ENCODE data around the gene GFPT1. TPM values are rescaled to one million over a fixed set of nuclear protein-coding genes. Genes with fewer than 3 reads are reported as not detected.

GFPT1 gene
- total RNA-seq, 1 donor from 2014 or later: 27.8 TPM

DNA sequence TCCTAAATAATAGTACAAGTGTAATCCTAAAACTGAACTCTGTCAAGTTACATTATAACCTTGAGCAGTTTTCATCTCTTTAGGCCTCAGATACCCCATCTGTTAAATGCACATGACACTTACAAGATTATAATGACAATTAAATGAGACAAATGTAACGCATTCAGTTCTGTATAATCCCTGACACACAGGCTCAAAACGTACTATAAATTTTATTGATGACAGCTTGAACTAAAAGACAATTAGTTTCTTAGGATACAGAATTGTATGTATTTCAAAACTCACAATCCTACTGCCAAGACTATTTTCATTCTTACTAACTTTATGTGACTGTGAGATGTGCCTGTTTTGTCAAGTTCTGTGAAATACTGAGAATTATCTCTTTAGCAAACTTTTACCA lies 56.2 kb downstream of the GFPT1 start:
- no peak for DNase-seq (ENCODE audit: low read depth, low spot score)

DNA sequence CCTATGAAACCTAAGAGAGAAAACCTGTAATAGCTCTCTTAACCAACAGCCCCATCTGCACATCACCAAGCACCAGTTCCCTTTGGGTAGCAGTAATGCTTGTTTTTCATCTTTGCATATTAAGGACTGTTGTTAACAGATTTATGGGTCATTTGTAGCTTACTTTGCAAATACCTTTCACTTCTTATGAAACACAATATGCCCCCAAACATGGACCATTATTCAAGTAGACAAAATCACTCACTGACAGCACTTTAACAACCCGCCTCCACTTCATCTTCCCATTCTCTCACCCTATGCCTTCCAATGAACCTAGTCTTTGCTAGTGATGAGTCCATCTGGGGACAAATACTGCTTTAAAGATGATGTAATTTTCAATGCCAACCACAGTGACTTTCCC lies 64.4 kb downstream of the GFPT1 start:
- DNase-seq (ENCODE audit: low read depth, low spot score): no peak

DNA sequence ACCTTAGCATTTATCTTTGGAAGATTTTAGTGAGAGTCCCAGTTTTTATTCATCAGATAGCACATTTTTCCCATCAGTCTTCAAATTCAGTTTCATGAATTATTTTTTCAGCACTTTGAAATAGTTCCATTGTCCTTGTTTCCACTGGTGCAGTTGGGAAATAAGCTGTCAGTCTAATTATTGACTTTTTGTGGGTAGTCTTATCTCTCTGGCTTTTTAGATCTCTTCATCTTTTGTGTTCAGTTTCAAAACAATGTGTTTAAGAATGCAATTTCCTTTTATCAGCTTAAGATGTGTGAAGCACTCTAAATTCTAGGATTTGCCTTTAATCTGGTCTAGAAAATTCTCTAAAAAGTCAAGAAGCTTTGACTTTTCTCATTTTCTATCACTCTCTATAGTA lies 70.5 kb downstream of the GFPT1 start:
- DNase-seq (ENCODE audit: low read depth, low spot score): no peak

DNA sequence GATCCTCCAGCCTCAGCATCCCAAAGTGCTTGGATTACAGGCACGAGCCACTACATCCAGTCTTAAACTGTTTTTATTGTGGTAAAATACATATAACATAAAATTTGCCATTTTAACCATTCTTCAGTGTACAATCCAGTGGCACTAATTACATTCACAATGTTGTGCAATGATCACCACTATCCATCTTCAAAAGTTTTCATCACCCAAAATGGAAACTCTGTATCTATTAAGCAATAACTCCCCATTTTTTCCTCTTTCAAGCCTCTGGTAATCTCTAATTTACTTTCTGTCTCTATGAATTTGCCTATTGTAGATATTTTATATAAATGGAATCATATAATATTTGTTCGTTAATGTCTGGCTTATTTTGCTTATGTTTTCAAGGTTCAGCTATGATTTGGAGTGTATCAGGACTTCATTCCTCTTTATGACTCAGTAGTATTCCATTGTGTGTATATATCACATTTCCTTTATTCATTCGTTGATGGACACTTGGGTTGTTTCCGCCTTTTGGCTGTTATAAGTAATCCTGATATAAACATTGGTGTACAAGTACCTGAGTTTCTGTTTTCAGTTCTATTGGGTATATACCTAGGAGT lies 71.8 kb downstream of the GFPT1 start:
- no peak for DNase-seq (ENCODE audit: low read depth, low spot score)

DNA sequence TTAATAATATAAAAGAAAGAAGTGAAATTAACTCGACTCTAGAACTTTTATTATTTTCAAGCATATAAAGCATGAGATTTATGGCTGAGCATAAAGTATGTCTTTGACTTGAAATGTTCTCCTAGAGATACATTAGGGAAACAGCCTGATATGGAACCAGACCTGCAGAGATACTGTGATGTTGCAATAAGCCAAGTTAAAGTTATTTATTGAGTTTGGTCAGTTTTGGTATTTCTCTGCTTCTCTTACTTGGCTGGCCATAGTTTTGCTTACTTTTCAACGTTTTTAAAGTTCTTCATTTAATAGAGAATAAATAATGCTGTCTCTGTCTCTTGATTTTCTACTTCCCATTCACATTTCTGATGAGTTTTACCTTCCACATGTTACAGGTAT lies 76.0 kb downstream of the GFPT1 start:
- DNase-seq (ENCODE audit: low read depth, low spot score): no peak

DNA sequence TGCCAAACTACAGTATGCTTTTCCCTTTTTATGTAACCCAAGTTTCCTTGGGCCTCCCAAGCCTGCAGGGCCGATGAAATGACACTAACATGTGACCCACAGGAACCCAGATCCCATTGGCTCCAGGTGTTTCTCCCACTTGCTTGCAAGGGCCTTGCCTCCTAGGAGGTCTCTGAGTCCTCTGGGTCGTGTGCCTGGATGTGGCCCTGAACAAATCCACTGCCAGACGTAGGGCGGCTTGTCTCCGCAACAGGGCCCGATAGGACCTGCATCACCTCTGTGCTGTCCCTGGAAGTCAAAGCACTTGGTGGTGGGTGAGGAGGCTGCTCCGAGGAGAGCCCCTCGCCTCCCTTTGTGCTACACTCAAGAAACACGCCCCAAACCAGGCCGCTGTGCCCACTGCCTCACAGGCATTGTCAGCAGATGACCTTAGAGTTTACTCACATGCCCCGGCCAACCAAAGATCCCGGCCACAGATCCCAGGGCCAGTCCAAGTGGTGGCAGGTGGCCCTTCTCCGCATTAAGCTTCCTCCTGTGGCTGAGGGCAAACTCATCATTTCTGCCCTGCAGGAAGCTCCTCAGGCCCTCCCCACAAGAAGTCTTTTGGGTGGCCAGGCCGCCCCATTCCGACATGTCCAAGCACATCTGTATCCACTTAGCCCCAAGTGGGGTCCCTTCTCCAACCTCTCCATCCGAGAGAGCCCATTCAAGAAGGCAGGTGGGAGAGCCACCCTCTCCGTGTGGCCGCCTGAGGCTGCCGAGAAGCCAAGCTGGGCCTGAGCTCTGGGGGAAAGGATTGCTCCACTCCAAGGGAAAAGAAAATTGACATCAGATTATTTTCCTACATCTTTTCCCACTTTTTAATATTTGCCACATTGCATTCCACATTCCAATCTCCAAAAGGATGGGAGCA lies 76.7 kb downstream of the GFPT1 start:
- DNase-seq (ENCODE audit: low read depth, low spot score): no peak

DNA sequence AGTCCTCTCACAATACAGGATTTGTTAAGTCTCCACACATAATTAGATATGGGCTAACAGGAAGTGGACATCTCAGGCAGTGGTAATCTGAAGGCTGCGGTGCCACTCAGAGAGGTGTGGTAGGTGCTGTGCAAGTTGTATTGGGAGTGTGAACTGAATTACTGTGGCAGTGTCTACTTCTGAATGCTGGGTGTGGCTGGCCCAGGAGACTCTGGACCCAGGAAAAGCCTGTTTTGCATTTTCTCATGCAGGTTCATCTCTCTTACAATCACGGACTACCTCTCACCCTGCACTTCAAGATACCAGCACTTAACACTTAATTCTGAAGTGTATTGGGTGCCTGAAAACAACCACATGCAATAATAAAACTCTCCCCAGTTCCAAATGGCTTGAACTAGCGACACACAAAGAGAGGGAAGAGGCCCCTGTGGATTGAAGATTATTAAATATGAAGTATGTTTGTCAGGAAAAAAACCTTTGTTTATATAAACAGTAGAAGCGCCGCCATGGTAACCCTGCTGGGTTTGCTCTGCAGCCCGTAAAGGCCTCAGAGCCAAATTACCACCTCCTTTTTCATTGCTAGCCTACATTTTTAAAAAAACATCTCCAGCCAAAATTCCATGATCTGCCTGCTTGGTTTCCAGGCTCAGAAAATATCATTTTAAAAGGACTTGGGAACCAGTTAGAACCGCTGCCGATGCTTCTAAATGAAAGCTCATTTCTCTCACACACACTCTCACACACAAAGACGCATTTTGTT lies 77.5 kb downstream of the GFPT1 start:
- DNase-seq (ENCODE audit: low read depth, low spot score): no peak

DNA sequence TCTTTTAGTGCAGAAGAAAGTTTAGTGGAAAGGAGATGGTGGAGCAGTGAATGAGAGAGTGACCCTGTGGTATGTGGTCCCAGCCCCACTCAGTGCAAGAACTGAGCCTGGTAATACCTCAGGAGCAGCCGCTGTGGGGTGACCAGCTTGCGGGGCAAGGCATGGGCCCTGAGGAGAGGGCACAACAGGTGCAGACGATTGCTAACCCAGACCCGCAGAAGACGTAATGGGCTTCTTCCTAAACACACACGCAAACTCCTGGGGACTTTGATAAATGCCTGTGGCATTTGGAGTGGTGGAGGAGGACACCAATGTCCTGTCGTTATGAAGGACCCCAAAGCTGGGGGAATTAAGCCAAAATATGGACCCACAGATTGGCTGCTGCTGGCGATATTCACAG lies 78.7 kb downstream of the GFPT1 start:
- DNase-seq (ENCODE audit: low read depth, low spot score): no peak

DNA sequence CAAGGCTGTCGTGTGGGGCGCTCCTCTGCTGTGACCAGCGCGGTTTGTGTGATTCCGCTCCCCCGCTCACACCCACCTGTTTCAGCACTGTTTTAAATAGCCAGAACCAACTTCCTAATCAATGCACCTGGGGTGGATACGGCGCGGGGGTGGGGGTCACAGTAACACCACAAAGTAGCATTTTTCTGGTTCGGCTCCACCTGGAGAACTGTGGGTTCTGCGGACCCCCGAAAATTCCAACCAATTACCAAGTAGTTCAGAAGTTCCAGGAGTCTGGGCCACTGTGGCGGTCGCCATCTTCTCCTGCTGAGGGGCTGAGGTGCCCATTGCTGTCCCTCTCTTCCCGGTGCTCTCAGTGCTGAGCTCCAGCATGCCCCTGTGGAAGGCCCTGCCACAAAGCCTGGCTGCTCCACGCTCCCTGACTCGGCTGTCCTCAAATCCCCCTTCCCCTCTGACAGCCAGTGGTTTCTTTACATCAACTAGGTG lies 79.4 kb downstream of the GFPT1 start:
- no peak for DNase-seq (ENCODE audit: low read depth, low spot score)

DNA sequence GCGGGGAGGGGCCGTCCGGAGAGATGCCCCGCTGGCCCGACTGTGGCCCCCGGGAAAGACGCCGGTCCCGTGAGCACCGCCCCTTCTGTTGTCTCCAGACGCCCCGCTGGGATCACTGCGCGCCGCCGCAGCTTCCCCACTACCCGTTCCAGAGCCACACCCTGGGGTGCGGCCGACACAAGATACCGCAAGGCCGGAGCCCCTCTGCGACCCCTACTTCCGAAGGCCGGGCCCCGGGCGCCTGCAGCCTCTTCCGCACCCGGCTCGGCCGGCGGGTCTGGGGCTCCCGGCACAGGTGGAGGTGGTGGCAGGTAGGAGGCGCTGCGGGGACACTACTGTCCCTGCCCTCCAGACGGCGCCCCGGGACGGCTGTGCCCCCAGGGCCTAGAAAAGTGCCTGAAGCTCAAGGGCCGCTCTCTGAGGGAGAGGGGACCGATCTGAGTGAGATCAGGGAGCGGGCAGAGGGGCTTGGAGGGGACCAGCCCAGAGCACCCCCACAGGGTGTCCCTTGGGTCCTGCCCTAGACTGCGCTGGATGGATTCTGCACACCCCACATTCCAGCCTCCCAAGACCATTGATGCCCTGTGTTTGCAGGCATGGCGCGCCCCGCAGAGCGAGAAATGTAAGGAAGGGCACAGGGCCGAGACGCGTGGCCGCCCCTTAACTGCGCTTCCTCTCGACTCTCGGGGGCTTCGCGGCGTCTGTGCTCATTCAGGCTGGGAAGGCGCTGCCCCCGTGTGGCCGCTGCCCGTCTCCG lies 80.0 kb downstream of the GFPT1 start:
- peak; percentile 65 for DNase-seq (ENCODE audit: low read depth, low spot score)

DNA sequence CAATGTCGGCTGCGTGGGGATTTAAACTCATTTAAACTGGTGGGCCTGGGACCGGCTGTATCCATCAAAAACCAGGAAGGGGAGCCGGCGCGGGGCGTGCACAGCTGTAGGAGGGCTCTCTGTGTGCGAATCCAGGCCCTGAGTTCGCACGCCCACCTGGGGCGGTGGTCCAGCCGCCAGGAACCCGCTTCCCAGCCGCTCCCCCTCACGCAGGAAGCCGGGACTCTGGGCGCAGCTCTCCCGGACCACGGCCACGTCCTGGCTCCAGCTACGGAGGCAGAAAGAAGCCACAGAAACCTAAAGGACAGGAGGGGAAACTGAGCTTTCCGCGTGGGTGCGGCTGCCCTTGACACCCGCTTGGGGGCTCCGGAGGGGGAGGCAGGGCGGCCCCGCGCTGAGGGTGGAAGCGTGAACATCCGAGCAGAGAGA lies 80.6 kb downstream of the GFPT1 start:
- no peak for DNase-seq (ENCODE audit: low read depth, low spot score)

DNA sequence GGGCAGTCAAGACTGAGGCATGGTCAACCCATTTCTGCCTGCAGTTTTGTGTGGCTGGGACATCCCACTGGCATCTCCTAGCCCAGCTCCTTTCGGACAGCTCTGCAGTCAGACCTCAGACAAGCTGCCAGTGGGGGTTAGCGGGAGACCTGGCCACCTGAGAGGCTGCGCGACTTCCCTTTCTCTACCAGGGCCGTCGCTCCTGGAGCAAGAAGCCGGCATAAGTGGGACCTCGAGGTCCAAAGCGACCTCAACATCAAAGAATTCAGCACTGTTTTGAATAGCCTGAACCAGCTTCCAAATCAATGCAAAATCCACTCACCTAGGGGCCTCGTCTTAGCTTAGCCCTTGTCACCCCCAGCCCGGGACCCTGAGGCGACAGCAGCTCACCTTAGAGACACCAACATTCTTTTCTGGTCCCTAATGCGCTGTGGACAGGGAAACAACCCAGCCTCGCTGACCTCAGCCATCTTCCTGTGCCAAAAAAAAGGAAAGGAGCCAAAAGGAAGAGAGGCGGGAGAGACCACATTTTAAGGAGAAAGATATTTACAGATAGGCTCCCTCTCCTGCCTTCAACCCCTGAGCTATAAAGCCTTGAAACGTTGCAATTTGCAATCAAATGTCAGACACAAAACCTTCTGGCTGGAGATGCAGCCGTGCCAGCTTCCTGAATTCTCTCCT lies 81.2 kb downstream of the GFPT1 start:
- no peak for DNase-seq (ENCODE audit: low read depth, low spot score)

DNA sequence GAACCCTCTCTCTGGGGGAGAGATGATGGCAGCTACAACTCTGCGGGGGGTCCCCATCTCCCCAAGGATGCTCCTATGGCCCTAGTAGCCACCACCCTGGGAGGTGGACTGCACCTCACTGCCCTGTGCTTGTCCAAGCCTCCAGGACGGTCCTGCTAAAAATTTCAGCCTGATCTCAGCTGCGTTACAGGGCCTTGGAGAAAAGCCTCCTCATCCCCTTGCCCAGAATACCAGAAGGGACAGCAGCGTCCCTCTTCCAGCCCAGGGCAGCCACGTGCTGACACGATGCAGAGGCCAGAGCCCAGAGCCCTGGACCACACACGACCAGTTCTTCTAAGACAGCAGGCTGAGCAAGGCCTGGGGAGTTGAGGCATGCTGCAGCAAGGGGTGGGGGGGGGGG lies 81.9 kb downstream of the GFPT1 start:
- DNase-seq (ENCODE audit: low read depth, low spot score): no peak

DNA sequence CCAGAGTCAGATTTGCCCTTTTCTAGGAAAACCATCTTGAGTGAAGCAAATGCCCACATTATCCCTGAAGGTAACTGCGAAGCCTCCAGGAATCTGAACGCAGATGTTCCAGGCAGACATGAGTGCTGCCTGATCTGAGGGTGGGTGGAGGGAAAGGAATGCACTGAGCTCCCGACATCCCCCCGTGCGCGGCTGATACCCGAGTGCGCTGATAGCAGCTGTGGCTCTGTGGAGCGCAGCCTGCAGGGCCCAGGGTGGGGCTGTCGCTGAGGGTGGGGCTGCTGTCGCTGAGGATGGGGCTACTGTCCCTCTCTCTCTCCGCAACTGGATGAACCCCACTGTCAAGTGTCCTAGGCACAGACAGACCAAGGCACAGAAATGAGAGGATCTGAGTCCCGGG lies 82.4 kb downstream of the GFPT1 start:
- DNase-seq (ENCODE audit: low read depth, low spot score): no peak

DNA sequence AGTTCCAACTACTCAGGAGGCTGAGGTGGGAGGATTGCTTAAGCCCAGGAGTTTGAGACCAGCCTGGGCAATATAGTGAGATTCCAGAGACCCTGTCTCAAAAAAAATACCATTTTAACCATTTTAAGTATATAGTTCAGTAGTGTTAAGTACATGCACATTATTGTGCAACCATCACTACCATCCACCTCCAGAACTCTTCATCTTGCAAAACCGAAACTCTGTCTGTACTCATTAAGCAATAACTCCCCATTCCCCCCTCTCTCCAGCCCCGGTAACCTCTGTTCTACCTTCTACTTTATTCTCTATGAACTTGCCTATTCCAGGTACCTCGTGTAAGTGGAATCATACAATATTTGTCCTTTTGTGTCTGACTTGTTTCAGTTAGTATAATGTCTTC lies 86.4 kb downstream of the GFPT1 start:
- DNase-seq (ENCODE audit: low read depth, low spot score): no peak

DNA sequence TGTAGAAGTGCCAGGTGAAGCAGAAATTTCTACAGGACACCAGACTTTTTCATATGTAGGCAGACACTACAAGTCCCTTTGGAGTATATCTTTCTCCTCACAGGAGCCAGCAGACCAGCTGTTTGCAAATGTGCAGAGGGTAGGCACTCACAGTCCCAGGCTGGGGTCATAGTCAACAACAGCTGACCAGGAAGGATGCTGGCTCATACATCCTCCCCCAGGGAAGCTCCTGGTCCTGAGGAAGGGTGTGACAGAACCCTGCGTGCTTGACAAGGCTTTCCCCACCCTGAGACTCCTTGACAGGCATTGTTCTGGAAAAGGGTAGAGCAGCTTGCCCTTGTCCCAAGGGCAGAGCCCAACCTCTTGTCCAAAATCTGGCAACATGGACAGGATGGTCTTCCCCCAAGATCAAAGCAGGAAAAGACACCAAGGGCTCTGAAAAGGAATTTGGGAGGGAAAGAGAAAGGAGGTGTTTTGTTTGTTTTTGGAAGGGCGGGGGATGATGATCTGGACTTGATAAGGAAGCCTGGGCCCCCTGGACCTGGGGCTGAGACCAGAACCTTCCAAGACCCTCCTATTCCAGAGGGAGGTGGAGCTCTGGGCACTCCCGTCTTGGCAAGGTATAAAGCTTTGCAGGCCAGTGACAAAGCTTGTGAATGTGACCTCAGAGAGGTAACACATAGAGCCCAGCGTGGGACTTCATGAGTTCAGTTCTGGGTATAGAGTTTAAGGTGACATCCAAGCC lies 87.1 kb downstream of the GFPT1 start:
- peak; percentile 61 for DNase-seq (ENCODE audit: low read depth, low spot score)

DNA sequence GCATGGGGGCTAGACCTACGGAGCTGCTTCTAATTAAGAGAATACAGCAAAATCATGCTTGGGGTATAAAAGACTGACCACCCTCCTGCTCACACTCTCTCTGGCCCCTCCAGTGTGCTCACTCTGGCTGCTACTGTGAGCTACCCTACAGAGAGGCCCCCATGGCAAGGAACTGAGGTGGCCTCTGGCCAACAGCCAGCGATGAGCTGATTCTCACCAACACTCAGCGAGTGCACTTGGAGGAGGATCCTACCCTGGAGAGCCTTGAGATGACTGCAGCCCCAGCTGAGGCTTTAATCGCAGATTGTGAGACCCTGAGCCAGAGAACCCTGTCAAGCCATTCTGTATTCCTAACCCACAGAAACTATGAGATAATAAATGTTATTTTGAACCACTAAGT lies 88.2 kb downstream of the GFPT1 start:
- DNase-seq (ENCODE audit: low read depth, low spot score): no peak

DNA sequence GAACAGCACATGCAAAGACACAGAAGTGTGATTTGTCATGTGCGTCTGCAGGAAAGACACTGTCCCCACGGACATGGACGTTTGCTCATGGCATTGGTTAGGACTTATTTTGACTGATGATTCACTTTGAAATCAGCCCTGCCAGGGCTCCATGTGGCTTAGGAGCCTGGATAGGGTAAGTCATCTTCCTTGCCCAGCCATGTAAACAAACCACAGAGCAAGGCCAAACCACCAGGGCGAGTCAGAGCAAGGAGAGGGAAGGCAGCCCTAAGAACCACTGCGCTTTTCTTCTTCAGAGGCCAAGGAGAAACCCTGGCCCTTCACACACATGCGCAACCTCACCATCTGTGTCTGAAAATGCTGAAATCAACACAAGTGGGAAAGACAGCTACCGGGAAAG lies 88.8 kb downstream of the GFPT1 start:
- DNase-seq (ENCODE audit: low read depth, low spot score): no peak

DNA sequence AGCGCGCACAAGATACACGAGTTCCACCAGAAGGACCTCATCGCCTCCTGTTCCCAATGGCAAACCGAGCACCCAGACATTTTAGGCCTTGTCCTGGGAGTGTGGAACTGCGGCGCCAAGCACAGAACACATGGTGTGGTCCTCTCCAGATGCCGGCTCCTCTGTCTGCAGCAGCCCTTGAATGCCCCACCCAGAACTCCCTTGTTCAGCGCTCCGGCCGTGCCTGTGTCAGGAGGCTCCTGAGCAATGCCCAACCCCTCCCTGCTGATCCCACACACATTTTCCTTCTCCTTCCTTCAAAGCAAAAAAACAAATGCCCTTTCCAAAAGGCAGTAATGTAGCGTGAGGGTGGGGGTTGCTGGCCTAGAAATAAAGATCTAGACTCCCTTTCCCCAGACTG lies 89.8 kb downstream of the GFPT1 start:
- no peak for DNase-seq (ENCODE audit: low read depth, low spot score)

DNA sequence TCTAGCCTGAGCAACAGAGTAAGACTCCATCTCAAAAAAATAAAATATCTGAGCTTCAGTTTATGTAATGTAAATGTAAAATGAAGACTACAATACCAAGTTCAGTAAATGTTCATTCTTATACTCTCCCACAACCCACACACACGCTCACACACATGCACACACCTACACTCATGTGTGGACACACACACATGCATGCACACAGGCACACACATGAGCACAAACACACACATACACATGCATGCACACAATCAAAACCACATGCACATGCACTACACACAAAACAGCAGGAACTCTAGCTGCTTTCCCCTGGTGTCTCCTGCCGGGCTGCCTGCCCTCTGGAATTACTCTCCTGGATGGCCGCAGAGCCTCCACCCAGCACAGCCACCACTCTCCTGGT lies 90.6 kb downstream of the GFPT1 start:
- no peak for DNase-seq (ENCODE audit: low read depth, low spot score)
